Measurements from ENCODE around the gene NCOA3.
"Not testable (repeated sequence)": the region's sequence is repeated elsewhere in the genome, so short reads cannot be mapped to it uniquely, and the experiment has no call there.

DNA sequence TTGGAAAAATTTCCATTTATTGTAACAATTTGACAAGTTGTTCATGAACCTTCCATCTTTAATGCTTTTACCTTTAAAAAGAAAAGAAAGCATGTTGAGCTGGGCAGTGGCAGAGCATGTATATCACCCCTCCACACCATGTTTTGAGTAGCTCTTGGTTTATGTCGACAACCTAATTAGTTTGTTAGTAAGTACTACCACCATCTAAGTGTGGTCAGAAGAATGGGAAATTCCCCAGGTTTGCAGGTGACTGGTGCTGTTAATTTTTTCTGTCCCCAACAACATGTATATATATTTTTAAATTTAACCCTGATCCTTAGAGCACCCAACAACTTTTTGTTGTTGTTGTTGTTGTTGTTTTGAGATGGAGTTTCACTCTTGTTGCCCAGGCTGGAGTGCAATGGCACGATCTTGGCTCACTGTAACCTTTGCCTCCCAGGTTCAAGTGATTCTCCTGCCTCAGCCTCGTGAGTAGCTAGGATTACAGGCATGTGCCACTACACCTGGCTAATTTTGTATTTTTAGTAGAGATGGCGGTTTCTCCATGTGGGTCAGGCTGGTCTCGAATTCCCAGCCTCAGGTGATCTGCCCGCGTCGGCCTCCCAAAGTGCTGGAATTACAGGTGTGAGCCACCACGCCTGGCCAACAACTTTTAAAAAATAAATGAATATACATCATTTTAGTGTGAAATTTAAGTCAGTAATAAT, 5.7 kb downstream of the NCOA3 start:
- not testable (repeated sequence) for TF ChIP-seq RARB (CRISPR knock-in tag; IDR thresholded peaks at IDR 0.05); TSHZ2 (CRISPR knock-in tag; IDR thresholded peaks at IDR 0.05); BACH2 (CRISPR knock-in tag; IDR thresholded peaks at IDR 0.05; ENCODE audit: borderline replicate concordance); GLIS3 (CRISPR knock-in tag; IDR thresholded peaks at IDR 0.05); ZFP3 (CRISPR knock-in tag; IDR thresholded peaks at IDR 0.05); CSDC2 (CRISPR knock-in tag; IDR thresholded peaks at IDR 0.05); OSR1 (CRISPR knock-in tag; IDR thresholded peaks at IDR 0.05); ZNF565 (CRISPR knock-in tag; conservative IDR thresholded peaks at IDR 0.05; ENCODE audit: low read depth); PATZ1 (CRISPR knock-in tag; IDR thresholded peaks at IDR 0.05; ENCODE audit: borderline replicate concordance); ZNF8 (CRISPR knock-in tag; IDR thresholded peaks at IDR 0.05); ARNTL (CRISPR knock-in tag; IDR thresholded peaks at IDR 0.05; ENCODE audit: borderline replicate concordance, low read depth); ZC3H10 (CRISPR knock-in tag; IDR thresholded peaks at IDR 0.05); TCF4 (CRISPR knock-in tag; IDR thresholded peaks at IDR 0.05; ENCODE audit: borderline replicate concordance)
- TF ChIP-seq, protein P1, sequence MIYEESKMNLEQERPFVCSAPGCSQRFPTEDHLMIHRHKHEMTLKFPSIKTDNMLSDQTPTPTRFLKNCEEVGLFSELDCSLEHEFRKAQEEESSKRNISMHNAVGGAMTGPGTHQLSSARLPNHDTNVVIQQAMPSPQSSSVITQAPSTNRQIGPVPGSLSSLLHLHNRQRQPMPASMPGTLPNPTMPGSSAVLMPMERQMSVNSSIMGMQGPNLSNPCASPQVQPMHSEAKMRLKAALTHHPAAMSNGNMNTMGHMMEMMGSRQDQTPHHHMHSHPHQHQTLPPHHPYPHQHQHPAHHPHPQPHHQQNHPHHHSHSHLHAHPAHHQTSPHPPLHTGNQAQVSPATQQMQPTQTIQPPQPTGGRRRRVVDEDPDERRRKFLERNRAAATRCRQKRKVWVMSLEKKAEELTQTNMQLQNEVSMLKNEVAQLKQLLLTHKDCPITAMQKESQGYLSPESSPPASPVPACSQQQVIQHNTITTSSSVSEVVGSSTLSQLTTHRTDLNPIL (CRISPR knock-in tag; IDR thresholded peaks at IDR 0.05; ENCODE audit: low read depth): not testable (repeated sequence)
